SK-N-MC (cell line): ENCODE results near the gene GUCA2B.

ENCODE experiments used
- DNase-seq: peaks from one replicate; pipeline ENCODE4 v3.0.0-alpha.2; 2011; ENCODE audit warnings: low read depth, low spot score
- H3K27ac ChIP-seq: fragments of 200-600 bp; sonication (generic); 2 replicates; pipeline ENCODE4 v1.5.1; 2016; ENCODE audit warnings: mixed run types
- H3K36me3 ChIP-seq: fragments of 200-600 bp; sonication (generic); 2 replicates; pipeline ENCODE4 v1.6.1; 2017; ENCODE audit warnings: antibody characterized with exemption, low read length, mixed read lengths; ENCODE audit not compliant: insufficient read depth
- H3K4me3 ChIP-seq: fragments of 200-600 bp; sonication (generic); 2 replicates; pipeline ENCODE4 v1.5.1; 2016
- H3K9ac ChIP-seq: fragments of 200-600 bp; sonication (generic); 2 replicates; pipeline ENCODE4 v1.8.0; 2017; ENCODE audit warnings: mixed run types, mixed read lengths; ENCODE audit not compliant: insufficient read length
- H3K9me3 ChIP-seq: fragments of 200-600 bp; sonication (generic); 2 replicates; pipeline ENCODE4 v1.6.1; 2017; ENCODE audit warnings: low read depth, mild to moderate bottlenecking, antibody characterized with exemption, low read length, moderate library complexity, mixed read lengths
- EZH2 ChIP-seq: fragments of 200-600 bp; sonication (generic); IDR thresholded peaks from one replicate; pipeline ENCODE4 v1.6.1; 2017; ENCODE audit warnings: antibody characterized with exemption
- FOXP2 ChIP-seq: optimal IDR thresholded peaks from 2 replicates; pipeline ENCODE3; 2011; ENCODE audit warnings: mild to moderate bottlenecking, moderate library complexity; ENCODE audit not compliant: insufficient read depth; ENCODE audit errors: extremely low read length, control extremely low read depth
- POLR2AphosphoS5 ChIP-seq: IDR thresholded peaks from 2 replicates; pipeline ENCODE4 v1.6.1; 2012; ENCODE audit warnings: mild to moderate bottlenecking, low read depth, low read length, borderline replicate concordance

GUCA2B gene

DNA sequence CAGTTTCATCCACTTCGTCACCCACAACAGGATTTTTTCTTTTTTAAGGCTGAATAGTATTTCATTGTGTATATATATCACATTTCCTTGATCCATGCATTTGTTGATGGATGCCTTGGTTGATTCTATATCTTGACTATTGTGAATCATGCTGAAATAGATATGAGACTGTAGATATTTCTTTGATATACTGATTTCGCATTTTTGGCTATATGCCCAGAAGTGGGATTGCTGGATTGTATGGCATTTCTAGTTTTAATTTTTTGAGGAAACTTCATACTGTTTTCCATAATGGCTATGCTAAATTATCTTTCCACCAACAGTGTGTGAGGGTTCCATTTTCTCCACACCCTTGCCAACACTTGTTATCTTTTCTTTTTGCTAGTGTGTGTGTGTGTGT lies 5.0 kb downstream of the GUCA2B start:
- TF ChIP-seq POLR2AphosphoS5: no peak
- no peak for TF ChIP-seq EZH2
- no peak for TF ChIP-seq FOXP2
- H3K36me3 ChIP-seq: no peaks in the 10 kb centered on the region
- H3K4me3 ChIP-seq: no peak overlapping the region
- no peaks in the 10 kb centered on the region for H3K9me3 ChIP-seq
- DNase-seq: no peak
- H3K9ac ChIP-seq: no peak overlapping the region
- no peak overlapping the region for H3K27ac ChIP-seq

DNA sequence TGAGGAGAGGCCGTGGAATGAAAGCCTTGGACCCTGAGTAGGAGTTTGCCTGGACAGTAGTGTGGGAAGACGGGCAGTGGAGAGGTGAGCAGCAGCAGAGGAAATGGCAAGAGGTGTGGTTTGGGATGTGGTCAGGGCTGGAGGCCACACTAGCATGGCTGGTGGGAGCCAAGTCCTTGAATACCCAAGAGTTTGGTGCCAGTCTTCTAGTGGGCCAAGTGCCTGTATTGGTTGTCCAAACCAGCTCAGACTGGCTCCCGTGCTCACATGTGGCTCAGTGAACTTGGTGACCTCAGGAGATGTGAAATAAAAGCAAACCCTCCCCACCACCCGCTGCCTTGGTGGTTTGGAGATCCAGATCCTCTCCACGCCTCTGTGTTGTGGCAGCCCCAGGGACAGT lies 9.0 kb downstream of the GUCA2B start:
- H3K36me3 ChIP-seq: no peaks in the 10 kb centered on the region
- DNase-seq: no peak
- no peak overlapping the region for H3K27ac ChIP-seq
- TF ChIP-seq EZH2 (no peak), FOXP2 (no peak), POLR2AphosphoS5 (no peak)
- no peaks in the 10 kb centered on the region for H3K9me3 ChIP-seq
- no peak overlapping the region for H3K4me3 ChIP-seq
- H3K9ac ChIP-seq: no peak overlapping the region

DNA sequence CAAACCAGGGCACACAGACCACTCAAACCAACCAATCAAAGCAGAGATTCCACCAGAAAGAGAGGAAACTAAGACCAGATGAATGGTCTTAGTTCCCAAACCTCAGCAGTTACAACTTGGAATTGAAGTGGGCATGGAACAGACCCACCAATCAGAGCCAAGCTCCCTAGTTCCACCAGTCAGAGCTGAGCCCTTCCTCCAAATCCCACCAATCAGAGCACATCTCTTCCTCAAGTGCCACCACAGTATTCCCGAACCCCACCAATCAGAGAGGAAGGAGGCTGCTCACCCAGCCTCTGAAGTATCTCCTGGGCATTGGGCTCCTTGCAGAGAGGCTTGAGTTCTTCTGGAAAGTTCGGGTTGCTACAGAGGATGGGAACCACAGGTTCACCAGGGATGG lies 9.9 kb downstream of the GUCA2B start:
- H3K27ac ChIP-seq: no peak overlapping the region
- TF ChIP-seq EZH2: no peak
- no peak for TF ChIP-seq POLR2AphosphoS5
- TF ChIP-seq FOXP2: no peak
- H3K9ac ChIP-seq: no peak overlapping the region
- no peak for DNase-seq
- H3K9me3 ChIP-seq: no peaks in the 10 kb centered on the region
- H3K36me3 ChIP-seq: no peaks in the 10 kb centered on the region
- no peak overlapping the region for H3K4me3 ChIP-seq

DNA sequence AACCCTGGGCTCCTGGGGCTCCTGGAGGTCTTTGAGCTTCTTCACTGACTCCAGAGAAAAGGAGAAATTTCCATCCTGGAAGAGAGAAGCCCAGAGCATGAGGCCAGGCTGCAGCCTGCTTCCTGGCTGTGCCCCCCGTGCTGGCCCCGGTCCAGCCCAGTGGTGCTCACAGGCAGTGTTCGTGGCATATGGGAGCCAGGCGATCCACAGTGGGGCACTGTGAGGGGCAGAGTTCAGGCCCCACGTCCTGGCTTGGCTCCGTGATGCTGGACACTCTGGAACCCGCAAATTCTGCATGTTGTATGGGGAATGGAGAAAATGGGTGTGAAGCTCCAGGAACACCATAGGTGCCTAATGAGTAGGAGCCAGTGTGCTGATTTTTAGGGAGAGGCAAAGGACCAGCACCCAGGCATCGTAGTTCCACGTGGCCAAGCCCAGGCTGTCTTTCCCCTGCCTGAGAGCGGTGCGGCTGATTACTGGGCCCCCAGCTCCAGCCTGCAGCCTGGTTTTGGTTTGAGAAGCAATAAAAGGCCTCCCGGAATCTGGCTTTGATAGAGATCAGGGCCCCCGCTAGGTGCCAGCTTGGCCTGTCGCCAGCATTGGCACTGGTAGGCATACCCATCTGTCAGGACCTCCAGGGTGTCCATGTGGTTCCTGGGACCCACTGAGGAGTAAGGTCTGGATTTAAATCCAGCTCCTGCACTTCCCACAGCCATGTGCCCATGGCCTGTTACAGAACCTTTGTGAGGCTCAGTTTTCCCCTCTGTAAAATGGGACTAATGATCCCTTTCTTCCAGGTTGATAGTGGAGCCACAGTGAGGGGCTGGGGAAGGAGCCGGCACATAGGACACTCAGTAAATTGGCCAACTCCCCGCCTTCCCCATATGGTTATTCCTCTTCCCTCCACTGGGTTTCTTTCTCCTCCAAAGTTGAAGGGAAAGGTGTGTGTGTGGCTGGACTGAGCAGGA lies 10.6 kb downstream of the GUCA2B start:
- no peaks in the 10 kb centered on the region for H3K36me3 ChIP-seq
- H3K4me3 ChIP-seq: no peak overlapping the region
- no peak for TF ChIP-seq FOXP2
- no peak for TF ChIP-seq POLR2AphosphoS5
- TF ChIP-seq EZH2: no peak
- no peak overlapping the region for H3K9ac ChIP-seq
- H3K27ac ChIP-seq: no peak overlapping the region
- no peak for DNase-seq
- H3K9me3 ChIP-seq: no peaks in the 10 kb centered on the region

DNA sequence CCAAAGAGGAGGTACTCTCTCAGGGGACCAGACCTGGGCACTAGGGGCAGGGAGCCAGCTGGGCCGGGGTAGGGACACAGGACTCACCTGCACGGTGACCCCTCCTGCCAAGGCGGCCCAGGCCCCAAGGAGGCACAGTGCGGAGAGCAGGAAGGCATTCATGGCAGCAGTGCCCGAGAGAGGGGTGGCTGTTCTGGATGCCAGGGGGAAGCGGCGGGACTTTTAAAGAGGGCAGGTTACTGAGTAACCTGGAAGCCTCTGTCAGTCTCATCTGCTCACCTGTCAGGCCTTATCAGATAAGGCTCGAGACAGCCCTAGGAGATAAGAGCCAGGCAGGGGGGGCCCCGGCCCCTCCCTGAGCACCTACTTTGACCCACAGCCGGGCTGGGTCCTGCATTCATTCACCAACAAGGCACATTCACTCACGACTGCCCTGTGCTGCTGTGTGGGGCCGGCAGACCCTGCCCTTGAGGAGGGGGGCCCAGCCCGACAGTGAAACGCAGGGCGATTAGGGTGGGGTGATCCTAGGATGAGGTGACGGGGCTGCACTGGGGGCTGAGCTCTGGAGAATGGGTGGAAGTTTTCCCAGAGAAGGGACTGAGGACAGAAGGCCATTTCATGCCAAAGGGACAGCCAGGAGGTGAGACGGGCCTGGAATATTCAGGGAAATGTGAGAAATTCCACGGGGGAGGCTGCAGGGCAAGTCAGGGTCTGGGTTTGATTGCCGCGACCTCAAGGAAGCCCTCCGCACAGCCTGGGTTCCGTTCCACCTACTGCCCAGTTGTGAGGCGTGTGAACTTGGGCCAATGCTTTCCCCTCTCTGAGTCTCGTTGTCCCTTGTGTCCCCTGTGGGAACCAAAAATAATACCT lies 11.6 kb downstream of the GUCA2B start, which contains the start of gene GUCA2A:
Gene GUCA2A, minus strand, starts transcription at position 195 of the 870 bp plus-strand sequence. Its CDS starts 33 bp downstream, at position 162.
- Histone ChIP-seq H3K9ac (no peak within 1 kb of the TSS), H3K9me3 (no peaks in the 10 kb centered on the region), H3K4me3 (no peak within 1 kb of the TSS), H3K27ac (no peak within 1 kb of the TSS), H3K36me3 (no peaks in the 10 kb centered on the region)
- TF ChIP-seq FOXP2 (no peak), POLR2AphosphoS5 (no peak), EZH2 (no peak)
- no peak for DNase-seq

DNA sequence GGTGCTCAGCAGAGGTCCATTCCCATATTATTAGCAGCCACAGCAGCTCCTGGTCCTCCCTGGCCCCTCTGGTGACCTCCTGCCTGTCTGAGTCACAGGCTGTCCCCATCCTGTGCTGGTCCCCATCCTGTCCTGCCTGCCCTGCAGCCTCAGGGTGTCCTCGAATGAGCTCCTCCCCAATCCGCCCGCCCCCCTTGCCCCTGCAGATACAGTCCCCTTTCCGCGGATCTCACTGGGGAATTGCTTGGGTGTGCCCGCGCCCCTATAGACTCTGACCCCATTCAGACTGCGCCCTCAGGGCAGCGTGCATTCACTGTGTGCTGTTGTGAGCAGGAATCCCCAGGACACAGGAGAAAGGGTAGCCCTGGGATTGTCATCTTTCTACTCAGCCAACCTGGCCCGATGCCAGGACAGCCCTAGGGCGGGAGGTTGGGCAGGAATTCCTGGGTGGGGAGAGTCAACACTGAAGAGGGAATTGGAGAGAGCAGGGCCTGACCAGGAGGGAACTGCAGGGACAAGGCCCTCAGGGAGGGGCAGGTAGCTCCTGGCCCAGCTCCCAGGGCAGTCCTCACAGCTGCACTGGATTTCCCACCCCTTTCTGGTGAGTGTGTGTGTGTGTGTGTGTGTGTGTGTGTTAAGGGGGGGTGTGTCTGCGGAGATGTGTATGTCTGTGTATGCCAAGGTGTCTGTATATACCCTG lies 12.5 kb downstream of the GUCA2B start:
- H3K9me3 ChIP-seq: no peaks in the 10 kb centered on the region
- no peaks in the 10 kb centered on the region for H3K36me3 ChIP-seq
- H3K27ac ChIP-seq: no peak overlapping the region
- no peak for TF ChIP-seq FOXP2
- no peak for TF ChIP-seq EZH2
- no peak for TF ChIP-seq POLR2AphosphoS5
- no peak for DNase-seq
- no peak overlapping the region for H3K4me3 ChIP-seq
- H3K9ac ChIP-seq: no peak overlapping the region

DNA sequence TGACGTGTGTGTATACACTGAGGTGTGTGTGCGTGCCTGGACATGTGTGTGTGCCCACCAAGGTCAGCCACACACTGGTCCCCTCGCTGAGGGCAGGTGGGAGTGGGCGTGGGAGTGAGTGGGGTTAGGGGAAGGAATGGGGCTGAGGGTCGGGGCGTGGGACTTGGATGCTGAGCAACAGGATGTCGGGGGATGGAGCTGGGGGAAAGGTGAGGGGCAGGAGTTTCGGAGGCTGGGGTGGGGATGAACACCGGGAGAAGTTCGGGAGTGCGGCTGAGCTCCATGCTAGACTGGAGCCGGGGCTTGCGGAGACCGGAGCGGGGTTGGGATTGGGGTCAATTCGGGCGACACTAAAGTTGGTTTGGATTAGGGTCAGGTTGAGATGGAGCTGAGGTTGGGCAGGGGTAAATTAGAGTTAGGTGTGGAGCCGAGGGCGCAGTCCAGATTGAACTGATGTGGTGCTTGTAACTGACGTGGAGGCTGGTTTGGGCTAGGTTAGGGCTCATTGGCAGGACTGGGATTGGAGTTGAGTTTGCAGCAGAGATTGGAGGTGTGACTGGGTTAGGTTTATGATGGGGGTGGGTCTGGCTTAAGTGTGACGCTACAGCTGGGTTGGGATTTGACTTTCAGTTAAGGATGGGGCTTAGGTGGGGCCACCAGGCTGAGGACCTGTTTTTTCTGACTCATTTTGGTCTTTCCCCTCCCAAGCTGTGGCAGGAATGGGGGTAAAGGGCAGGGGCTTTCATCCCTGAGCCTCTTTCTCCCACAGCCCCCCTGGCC lies 14.6 kb downstream of the GUCA2B start:
- H3K27ac ChIP-seq: no peak overlapping the region
- no peak for TF ChIP-seq POLR2AphosphoS5
- TF ChIP-seq FOXP2: no peak
- no peak for TF ChIP-seq EZH2
- DNase-seq: no peak
- no peaks in the 10 kb centered on the region for H3K36me3 ChIP-seq
- H3K4me3 ChIP-seq: no peak overlapping the region
- no peaks in the 10 kb centered on the region for H3K9me3 ChIP-seq
- H3K9ac ChIP-seq: no peak overlapping the region

DNA sequence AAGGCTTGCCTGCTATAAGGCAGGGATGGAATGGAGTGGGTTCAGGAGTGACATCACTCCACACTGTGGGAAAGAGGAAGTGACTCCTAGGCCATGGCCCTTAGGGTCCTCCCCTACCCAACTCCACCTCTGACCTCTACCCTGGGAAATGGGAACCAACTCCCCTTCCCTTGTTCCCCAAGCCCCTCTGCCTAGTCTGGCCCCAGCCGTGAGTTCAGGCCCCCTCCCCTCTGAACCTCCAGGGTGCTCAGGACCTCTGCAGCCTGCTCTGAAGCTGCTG lies 15.1 kb downstream of the GUCA2B start:
- DNase-seq: no peak
- H3K9ac ChIP-seq: no peak overlapping the region
- H3K27ac ChIP-seq: no peak overlapping the region
- H3K4me3 ChIP-seq: no peak overlapping the region
- TF ChIP-seq EZH2 (no peak), FOXP2 (no peak), POLR2AphosphoS5 (no peak)
- H3K36me3 ChIP-seq: no peaks in the 10 kb centered on the region
- no peaks in the 10 kb centered on the region for H3K9me3 ChIP-seq
